WTC11 (cell line): ENCODE measurements around the gene POLR3GL. TPM values are rescaled to one million over a fixed set of nuclear protein-coding genes. Genes with fewer than 3 reads are reported as not detected.

ENCODE experiments used
- ATAC-seq: fragments of 200-7000 bp; cut with Tn5 transposase; 2 replicates; pipeline ENCODE4 v1.10.0; 2021; ENCODE audit warnings: mild to moderate bottlenecking, moderate library complexity
- CTCF ChIA-PET: fragments of 300-600 bp; sonication (Branson Sonifier 250); formaldehyde crosslinking; loops from one replicate; lab custom pipeline; 2021; ENCODE audit warnings: antibody characterized with exemption; lab: Charles Lee
- POLR2A ChIA-PET: fragments of 350-600 bp; sonication (Branson Sonifier 250); formaldehyde crosslinking; loops from one replicate; lab custom pipeline; 2021; ENCODE audit warnings: antibody characterized with exemption; lab: Charles Lee
- DNase-seq: peaks from one replicate; pipeline ENCODE4 v3.0.0; 2021; ENCODE audit warnings: low spot score
- H3K27ac Mint-ChIP-seq: 2 replicates; pipeline ENCODE4 v1.8.0; 2021; ENCODE audit warnings: mixed read lengths
- H3K27me3 Mint-ChIP-seq: 2 replicates; pipeline ENCODE4 v1.8.0; 2021; ENCODE audit warnings: low read depth, mild to moderate bottlenecking, moderate library complexity, mixed read lengths
- H3K36me3 Mint-ChIP-seq: 2 replicates; pipeline ENCODE4 v1.8.0; 2021; ENCODE audit warnings: mixed read lengths
- H3K4me1 Mint-ChIP-seq: 2 replicates; pipeline ENCODE4 v1.8.0; 2022; ENCODE audit warnings: mixed read lengths
- H3K4me3 Mint-ChIP-seq: 2 replicates; pipeline ENCODE4 v1.8.0; 2021; ENCODE audit warnings: mild to moderate bottlenecking, moderate library complexity, mixed read lengths
- H3K9me3 Mint-ChIP-seq: 2 replicates; pipeline ENCODE4 v1.8.0; 2021; ENCODE audit warnings: mixed read lengths
- FOXP4 ChIP-seq: sonication (generic); formaldehyde crosslinking; IDR thresholded peaks from 2 replicates; pipeline ENCODE4 v1.8.0; 2022; ENCODE audit warnings: mild to moderate bottlenecking, missing genetic modification reagents
- GABPB1 ChIP-seq: sonication (generic); formaldehyde crosslinking; IDR thresholded peaks from 2 replicates; pipeline ENCODE4 v1.8.1; 2023; ENCODE audit warnings: mild to moderate bottlenecking, missing genetic modification reagents
- NR1H2 ChIP-seq: sonication (generic); formaldehyde crosslinking; IDR thresholded peaks from 2 replicates; pipeline ENCODE4 v1.9.0; 2021; ENCODE audit warnings: mild to moderate bottlenecking, moderate library complexity, missing genetic modification reagents
- RORB ChIP-seq: fragments of 250-450 bp; sonication (Bioruptor Pico); IDR thresholded peaks from 2 replicates; pipeline ENCODE4 v1.9.0; 2021; ENCODE audit warnings: mild to moderate bottlenecking
- USF2 ChIP-seq: sonication (generic); formaldehyde crosslinking; IDR thresholded peaks from 2 replicates; pipeline ENCODE4 v1.8.1; 2023; ENCODE audit warnings: mild to moderate bottlenecking, missing genetic modification reagents, moderate library complexity
- ZBTB21 ChIP-seq: sonication (generic); formaldehyde crosslinking; IDR thresholded peaks from 2 replicates; pipeline ENCODE4 v1.8.1; 2023; ENCODE audit warnings: mild to moderate bottlenecking, missing genetic modification reagents, borderline replicate concordance
- total RNA-seq: library from RNA; stranded (reverse); gene quantifications from 3 replicates; pipeline ENCODE4 v1.2.3, GENCODE V29; 2021
- TF ChIP-seq, protein P1 (sequence below): fragments of 250-450 bp; sonication (Bioruptor Pico); IDR thresholded peaks from 2 replicates; pipeline ENCODE4 v2.1.2; 2022; ENCODE audit warnings: mild to moderate bottlenecking, moderate library complexity
- TF ChIP-seq, protein P2 (sequence below): sonication (generic); formaldehyde crosslinking; IDR thresholded peaks from 2 replicates; pipeline ENCODE4 v1.8.1; 2022; ENCODE audit warnings: mild to moderate bottlenecking, missing genetic modification reagents, moderate library complexity, borderline replicate concordance
- TF ChIP-seq, protein P3 (sequence below): fragments of 200-600 bp; IDR thresholded peaks from 2 replicates; pipeline ENCODE4 v1.8.0; 2022; ENCODE audit warnings: antibody characterized with exemption
- TF ChIP-seq, protein P4 (sequence below): sonication (generic); formaldehyde crosslinking; IDR thresholded peaks from 2 replicates; pipeline ENCODE4 v1.8.0; 2022; ENCODE audit warnings: mild to moderate bottlenecking, missing genetic modification reagents
- TF ChIP-seq, protein P5 (sequence below): sonication (generic); formaldehyde crosslinking; IDR thresholded peaks from 2 replicates; pipeline ENCODE4 v1.8.1; 2023; ENCODE audit warnings: mild to moderate bottlenecking, missing genetic modification reagents

Gene POLR3GL
- total RNA-seq, 1 experiment from 2014 or later = 3.8 TPM

DNA sequence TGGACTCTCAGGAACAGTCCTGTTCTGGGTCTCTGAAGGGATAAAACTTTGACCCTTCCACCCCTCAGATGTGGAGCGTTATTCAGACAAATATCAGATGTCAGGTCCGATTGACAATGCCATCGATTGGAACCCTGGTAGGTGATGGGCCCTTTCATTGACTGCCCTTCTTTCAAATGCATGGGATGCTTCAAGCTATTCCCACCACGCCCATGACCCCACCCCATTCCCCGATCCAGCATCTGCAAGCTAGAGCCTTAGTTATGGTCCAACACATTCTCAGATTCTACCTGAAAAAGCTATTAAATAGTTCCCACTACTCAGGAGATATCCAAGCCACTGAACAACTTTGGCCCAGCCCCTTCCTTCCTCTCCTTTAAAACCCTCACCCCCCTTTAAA, 12.5 kb downstream of the POLR3GL start (continued):
- TF ChIP-seq, protein P1, sequence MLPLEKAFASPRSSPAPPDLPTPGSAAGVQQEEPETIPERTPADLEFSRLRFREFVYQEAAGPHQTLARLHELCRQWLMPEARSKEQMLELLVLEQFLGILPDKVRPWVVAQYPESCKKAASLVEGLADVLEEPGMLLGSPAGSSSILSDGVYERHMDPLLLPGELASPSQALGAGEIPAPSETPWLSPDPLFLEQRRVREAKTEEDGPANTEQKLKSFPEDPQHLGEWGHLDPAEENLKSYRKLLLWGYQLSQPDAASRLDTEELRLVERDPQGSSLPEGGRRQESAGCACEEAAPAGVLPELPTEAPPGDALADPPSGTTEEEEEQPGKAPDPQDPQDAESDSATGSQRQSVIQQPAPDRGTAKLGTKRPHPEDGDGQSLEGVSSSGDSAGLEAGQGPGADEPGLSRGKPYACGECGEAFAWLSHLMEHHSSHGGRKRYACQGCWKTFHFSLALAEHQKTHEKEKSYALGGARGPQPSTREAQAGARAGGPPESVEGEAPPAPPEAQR (CRISPR knock-in tag) = no peak
- TF ChIP-seq RORB (no peak), FOXP4 (CRISPR knock-in tag) (no peak), USF2 (CRISPR knock-in tag) (no peak), NR1H2 (no peak)
- TF ChIP-seq, protein P2, sequence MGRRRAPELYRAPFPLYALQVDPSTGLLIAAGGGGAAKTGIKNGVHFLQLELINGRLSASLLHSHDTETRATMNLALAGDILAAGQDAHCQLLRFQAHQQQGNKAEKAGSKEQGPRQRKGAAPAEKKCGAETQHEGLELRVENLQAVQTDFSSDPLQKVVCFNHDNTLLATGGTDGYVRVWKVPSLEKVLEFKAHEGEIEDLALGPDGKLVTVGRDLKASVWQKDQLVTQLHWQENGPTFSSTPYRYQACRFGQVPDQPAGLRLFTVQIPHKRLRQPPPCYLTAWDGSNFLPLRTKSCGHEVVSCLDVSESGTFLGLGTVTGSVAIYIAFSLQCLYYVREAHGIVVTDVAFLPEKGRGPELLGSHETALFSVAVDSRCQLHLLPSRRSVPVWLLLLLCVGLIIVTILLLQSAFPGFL (CRISPR knock-in tag) = no peak
- TF ChIP-seq, all 79 proteins: peak for 0

DNA sequence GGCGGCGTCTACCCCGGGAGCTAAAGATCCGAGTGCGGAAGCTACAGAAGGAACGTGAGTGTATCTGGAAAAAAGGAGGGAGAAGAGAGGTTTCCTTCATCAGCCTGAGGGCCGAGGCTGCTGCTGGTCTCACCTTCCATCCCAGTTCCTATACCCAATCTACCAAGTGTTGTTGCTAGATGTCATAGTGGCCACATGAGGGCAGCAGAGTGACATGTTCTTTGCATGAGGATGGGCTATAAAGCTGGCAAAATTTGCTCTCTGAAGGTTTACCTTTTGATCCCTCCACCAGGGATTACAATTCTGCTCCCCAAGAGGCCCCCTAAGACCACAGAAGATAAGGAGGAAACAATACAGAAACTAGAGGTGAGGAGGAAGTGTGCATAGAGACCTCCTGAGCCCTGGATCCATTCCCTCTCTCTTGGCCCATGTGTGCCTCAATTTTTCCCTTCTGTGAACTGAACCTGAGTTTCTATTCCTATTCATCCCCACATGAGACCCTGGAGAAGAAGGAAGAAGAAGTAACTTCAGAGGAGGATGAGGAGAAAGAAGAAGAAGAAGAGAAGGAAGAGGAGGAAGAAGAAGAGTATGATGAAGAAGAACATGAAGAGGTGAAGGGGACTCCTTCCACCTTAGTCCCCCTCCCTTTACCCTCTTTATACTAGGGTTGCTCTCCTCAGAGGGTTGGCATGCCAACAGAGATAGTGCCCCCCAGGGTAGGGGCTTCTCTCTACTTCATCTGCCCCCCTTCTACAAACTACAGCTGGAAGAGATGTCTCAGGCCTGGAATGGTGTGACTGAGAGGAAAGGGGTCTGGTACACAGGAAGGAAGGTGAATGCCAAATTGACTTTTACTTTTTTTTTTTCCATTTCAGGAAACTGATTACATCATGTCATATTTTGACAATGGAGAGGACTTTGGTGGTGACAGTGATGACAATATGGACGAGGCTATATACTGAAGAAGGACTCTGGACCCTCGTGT, 13.3 kb downstream of the POLR3GL start:
- no peaks in the 10 kb centered on the region; the same call in 1 of the 2 replicates for H3K27me3 Mint-ChIP-seq
- ATAC-seq = peak; percentile 56
- no peaks in the 10 kb centered on the region for H3K36me3 Mint-ChIP-seq
- DNase-seq = peak; percentile 59
- no peaks in the 10 kb centered on the region for H3K9me3 Mint-ChIP-seq
- TF ChIP-seq, protein P3, sequence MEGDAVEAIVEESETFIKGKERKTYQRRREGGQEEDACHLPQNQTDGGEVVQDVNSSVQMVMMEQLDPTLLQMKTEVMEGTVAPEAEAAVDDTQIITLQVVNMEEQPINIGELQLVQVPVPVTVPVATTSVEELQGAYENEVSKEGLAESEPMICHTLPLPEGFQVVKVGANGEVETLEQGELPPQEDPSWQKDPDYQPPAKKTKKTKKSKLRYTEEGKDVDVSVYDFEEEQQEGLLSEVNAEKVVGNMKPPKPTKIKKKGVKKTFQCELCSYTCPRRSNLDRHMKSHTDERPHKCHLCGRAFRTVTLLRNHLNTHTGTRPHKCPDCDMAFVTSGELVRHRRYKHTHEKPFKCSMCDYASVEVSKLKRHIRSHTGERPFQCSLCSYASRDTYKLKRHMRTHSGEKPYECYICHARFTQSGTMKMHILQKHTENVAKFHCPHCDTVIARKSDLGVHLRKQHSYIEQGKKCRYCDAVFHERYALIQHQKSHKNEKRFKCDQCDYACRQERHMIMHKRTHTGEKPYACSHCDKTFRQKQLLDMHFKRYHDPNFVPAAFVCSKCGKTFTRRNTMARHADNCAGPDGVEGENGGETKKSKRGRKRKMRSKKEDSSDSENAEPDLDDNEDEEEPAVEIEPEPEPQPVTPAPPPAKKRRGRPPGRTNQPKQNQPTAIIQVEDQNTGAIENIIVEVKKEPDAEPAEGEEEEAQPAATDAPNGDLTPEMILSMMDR = peak; percentile 64
- TF ChIP-seq, protein P4, sequence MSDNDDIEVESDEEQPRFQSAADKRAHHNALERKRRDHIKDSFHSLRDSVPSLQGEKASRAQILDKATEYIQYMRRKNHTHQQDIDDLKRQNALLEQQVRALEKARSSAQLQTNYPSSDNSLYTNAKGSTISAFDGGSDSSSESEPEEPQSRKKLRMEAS (CRISPR knock-in tag) = peak; percentile 27; the same call in 1 of the 2 replicates
- TF ChIP-seq GABPB1 (peak; percentile 17; the same call in 1 of the 2 replicates), ZBTB21 (CRISPR knock-in tag) (no peak)
- TF ChIP-seq, protein P5, sequence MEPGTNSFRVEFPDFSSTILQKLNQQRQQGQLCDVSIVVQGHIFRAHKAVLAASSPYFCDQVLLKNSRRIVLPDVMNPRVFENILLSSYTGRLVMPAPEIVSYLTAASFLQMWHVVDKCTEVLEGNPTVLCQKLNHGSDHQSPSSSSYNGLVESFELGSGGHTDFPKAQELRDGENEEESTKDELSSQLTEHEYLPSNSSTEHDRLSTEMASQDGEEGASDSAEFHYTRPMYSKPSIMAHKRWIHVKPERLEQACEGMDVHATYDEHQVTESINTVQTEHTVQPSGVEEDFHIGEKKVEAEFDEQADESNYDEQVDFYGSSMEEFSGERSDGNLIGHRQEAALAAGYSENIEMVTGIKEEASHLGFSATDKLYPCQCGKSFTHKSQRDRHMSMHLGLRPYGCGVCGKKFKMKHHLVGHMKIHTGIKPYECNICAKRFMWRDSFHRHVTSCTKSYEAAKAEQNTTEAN = no peak
- POLR2A ChIA-PET = interaction anchor here (0.6 to 2.7 kb wide), 8 partner anchors 13 to 132 kb away, joined by 3 to 17 read pairs (median 4); partner anchors contain the start of genes ANKRD34A, NUDT17 and POLR3GL
- H3K4me1 Mint-ChIP-seq = peaks cover 13% of the 10 kb centered on the region
- H3K4me3 Mint-ChIP-seq = no peak overlapping the region; the same call in 1 of the 2 replicates
- CTCF ChIA-PET = interaction anchor here (0.6 to 5.4 kb wide), 35 partner anchors 10 to 132 kb away, joined by 3 to 54 read pairs (median 5); partner anchors contain the start of genes ANKRD34A, ITGA10, LIX1L and NUDT17
- H3K27ac Mint-ChIP-seq = 0 out of 2 replicates have a peak overlapping the region, but pooled peaks have one; percentile 2
